KOPT-K1 (cell line): ENCODE measurements around the gene CNTN5.

Experiments
- H3K27ac ChIP-seq: fragments of 200-600 bp; sonication (generic); 2 replicates; pipeline ENCODE4 v1.5.1; 2016; ENCODE audit warnings: antibody characterized with exemption, mild to moderate bottlenecking, low read depth, low read length; ENCODE audit not compliant: poor library complexity, severe bottlenecking
- H3K36me3 ChIP-seq: fragments of 200-600 bp; sonication (generic); 2 replicates; pipeline ENCODE4 v1.5.1; 2017; ENCODE audit warnings: antibody characterized with exemption, mild to moderate bottlenecking, low read length, moderate library complexity; ENCODE audit not compliant: insufficient read depth
- H3K9me3 ChIP-seq: fragments of 200-600 bp; sonication (generic); 2 replicates; pipeline ENCODE4 v1.5.1; 2017; ENCODE audit warnings: antibody characterized with exemption, low read length, mild to moderate bottlenecking; ENCODE audit not compliant: insufficient read depth, poor library complexity, severe bottlenecking

CNTN5 gene

GRCh38 chr11:100004541-100004940, 983.8 kb downstream of the CNTN5 start:
- H3K36me3 ChIP-seq, result no peaks in the 10 kb centered on the region
- H3K9me3 ChIP-seq, result no peaks in the 10 kb centered on the region
- no peak overlapping the region for H3K27ac ChIP-seq

GRCh38 chr11:100008417-100008816, 987.7 kb downstream of the CNTN5 start:
- no peaks in the 10 kb centered on the region for H3K9me3 ChIP-seq
- H3K36me3 ChIP-seq, result no peaks in the 10 kb centered on the region
- H3K27ac ChIP-seq, result no peak overlapping the region

DNA sequence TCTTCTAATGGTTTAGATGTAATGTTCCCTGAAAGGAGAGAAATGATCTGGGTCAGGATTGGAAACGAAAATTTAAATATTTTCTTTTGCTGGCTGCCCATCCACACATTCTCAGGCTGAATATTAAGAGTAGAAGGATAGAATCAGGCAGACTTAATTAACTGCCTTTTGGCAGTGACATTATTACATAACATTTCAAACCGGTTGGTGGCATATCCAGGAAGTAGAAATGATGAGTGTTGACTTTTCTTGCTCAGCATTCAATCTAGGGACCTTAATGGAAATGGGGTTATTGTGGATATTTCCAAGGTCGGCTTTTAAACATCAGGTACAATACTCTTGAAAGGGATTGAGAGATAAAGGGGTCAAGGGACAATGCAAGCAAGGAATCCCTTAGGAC, 989.0 kb downstream of the CNTN5 start:
- Histone ChIP-seq H3K9me3 (no peaks in the 10 kb centered on the region), H3K27ac (no peak overlapping the region), H3K36me3 (no peaks in the 10 kb centered on the region)

- Histone ChIP-seq H3K9me3 (no peaks in the 10 kb centered on the region), H3K27ac (no peak overlapping the region), H3K36me3 (no peaks in the 10 kb centered on the region)
Measured at GRCh38 chr11:100010393-100010792, 989.6 kb downstream of the CNTN5 start.

DNA sequence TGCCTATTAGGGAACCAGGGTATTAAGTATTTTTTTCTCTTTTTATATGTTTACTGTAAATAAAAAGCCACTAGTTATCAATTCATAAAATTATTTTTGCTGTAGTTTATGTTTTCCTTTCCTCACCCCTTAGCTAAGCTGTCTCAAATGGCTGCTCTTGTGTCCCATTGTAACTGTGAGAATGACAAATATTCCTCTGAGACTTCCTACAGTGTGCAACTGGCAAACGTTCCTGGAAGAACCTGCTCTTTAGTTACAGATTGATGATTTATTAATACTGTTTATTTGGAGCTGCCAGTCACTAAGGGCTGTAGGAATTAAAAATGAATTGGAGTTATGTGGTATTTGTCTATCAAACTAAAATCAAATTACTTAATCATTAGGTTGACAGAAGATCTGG, 990.9 kb downstream of the CNTN5 start:
- Histone ChIP-seq H3K36me3 (no peaks in the 10 kb centered on the region), H3K27ac (no peak overlapping the region), H3K9me3 (no peaks in the 10 kb centered on the region)

DNA sequence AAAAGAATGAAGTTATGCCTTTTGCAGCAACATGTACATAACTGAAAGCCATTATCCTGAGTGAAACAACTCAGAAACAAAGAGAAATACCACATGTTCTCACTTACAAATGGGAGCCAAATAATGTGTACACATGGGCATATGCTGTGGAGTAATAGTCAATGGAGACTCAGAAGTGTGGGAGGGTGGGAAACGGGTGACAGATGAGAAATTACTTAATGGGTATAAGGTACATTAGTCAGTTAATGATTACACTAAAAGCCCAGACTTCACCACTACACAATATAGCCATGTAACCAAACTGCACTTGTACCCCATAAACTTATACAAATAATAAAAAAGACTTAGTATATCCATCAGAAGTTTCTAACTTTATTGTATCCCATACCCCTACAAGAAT, 992.3 kb downstream of the CNTN5 start:
- H3K36me3 ChIP-seq, result no peaks in the 10 kb centered on the region
- no peak overlapping the region for H3K27ac ChIP-seq
- H3K9me3 ChIP-seq, result no peaks in the 10 kb centered on the region

GRCh38 chr11:100031973-100032372, 1011.2 kb downstream of the CNTN5 start:
- Histone ChIP-seq H3K9me3 (no peaks in the 10 kb centered on the region), H3K36me3 (no peaks in the 10 kb centered on the region), H3K27ac (no peak overlapping the region)

GRCh38 chr11:100061006-100061405, 1040.3 kb downstream of the CNTN5 start:
- no peak overlapping the region for H3K27ac ChIP-seq
- no peaks in the 10 kb centered on the region for H3K9me3 ChIP-seq

GRCh38 chr11:100066399-100066798, 1045.7 kb downstream of the CNTN5 start:
- Histone ChIP-seq H3K36me3 (no peaks in the 10 kb centered on the region), H3K9me3 (no peaks in the 10 kb centered on the region), H3K27ac (no peak overlapping the region)

More at GRCh38 chr11:100061006-100061405, 1040.3 kb downstream of the CNTN5 start:
- no peaks in the 10 kb centered on the region for H3K36me3 ChIP-seq

DNA sequence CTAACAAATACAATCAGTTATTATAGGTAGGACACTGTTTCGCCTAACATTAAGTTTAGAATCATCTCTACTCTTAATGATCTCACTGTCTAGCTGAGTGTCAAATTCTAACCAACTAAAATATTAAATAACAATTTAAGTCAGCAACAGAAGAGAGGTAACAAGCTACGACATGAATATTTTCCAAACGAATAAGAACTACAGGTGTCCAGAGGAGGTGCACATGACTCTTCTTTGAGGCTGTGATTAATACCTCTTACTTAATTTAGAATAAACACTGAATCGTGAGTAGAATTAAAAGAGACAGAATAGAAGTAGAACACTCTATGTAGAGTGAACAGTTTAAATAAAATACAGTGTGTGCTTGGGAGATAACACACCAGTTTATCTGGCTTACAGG, 1047.4 kb downstream of the CNTN5 start:
- Histone ChIP-seq H3K27ac (no peak overlapping the region), H3K36me3 (no peaks in the 10 kb centered on the region), H3K9me3 (no peaks in the 10 kb centered on the region)

- H3K9me3 ChIP-seq, result no peaks in the 10 kb centered on the region
- no peak overlapping the region for H3K27ac ChIP-seq
- H3K36me3 ChIP-seq, result no peaks in the 10 kb centered on the region
Measured at GRCh38 chr11:100072131-100072530, 1051.4 kb downstream of the CNTN5 start.

DNA sequence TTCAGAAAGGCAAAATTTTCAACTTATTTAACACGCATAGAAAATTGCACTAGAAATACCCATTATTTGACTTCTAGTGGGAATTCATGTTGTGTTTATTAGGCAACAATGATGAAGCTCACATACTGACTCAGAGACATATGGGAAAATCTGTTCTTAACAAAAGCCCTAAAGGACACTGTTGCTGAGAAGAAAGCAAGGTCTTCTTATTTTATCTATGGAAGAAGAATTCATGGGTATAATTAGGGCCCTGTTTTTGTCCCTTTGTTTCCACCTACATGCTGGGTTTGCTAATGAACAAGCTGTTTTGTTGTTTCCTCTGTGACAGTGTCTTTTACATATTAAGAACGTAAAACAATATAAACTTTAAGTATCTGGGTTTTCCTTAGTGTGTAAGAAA, 1059.6 kb downstream of the CNTN5 start:
- Histone ChIP-seq H3K27ac (no peak overlapping the region), H3K36me3 (no peaks in the 10 kb centered on the region), H3K9me3 (no peaks in the 10 kb centered on the region)

GRCh38 chr11:100080821-100081220, 1060.1 kb downstream of the CNTN5 start:
- Histone ChIP-seq H3K9me3 (no peaks in the 10 kb centered on the region), H3K36me3 (no peaks in the 10 kb centered on the region), H3K27ac (no peak overlapping the region)

DNA sequence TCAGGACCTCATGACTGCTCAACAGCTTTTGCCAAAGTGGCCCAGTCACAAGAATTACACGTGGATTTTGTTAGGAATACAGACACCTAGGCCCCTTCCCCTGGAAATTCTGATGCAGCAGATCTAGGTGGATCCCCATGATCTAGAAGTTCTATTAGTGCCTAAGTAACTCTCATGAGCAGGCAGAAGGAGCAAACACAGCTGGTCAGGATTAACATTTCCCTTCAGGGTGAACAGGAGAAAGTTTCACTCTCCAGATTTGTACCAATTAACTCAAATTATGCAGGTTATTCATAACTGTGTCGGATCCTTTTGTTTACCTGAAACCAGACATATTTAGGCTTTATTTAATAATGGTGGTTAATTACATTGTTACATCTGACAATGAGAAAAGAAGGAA, 1072.9 kb downstream of the CNTN5 start:
- Histone ChIP-seq H3K9me3 (no peaks in the 10 kb centered on the region), H3K36me3 (no peaks in the 10 kb centered on the region), H3K27ac (no peak overlapping the region)

DNA sequence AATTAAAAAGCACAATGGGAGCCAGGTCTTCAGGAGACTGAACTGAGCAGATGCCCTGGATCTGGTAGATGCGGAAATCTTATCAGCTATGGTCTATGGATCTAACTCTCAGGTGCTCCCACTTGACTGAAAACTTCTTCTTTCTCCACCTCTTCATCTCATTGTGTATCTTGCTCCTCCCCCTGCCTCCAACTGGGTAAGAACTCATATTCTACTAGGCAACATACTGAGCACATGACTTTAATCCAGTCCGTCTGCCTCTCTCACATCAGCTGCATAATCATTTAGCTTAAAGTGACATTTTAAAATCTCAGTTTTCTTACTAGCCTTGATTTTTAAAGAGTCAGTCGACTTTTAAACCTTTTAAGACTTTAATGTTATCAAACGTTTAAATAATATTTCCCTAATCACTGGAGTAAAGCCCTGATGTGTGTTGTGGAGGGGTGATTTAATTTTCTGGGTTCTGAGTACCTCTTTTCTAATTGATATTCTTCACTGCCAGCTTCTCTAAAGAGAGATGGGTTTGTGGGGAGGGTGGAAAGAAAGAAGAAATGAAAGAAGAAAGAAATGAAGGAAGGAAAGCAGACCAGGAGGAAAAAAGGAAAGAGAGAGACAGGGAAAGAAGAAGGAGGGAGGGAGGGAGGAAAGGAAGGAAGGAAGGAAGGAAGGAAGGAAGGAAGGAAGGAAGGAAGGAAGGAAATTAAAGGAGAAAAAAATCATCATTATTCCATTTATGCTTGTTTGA, 1073.5 kb downstream of the CNTN5 start:
- no peak overlapping the region for H3K27ac ChIP-seq

DNA sequence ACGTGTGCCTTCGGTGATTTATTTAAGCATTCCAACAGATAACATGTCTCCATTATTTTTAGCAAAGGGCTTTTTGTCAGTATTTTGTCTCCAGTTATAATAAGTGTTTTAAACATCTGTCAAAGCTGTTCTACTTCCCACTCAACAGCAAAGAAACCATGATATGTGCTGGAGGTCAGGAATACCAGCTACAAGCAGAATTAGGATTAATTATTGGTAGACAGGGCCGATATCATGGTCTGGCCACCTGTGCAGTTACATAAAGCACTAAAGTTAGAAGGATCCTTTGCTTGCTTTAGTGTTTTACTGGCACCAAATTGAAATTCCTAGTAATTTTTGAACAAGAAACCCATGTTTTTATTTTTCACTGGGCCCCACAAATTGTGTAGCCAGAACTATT, 1075.1 kb downstream of the CNTN5 start:
- H3K9me3 ChIP-seq, result no peaks in the 10 kb centered on the region
- no peak overlapping the region for H3K27ac ChIP-seq
- no peaks in the 10 kb centered on the region for H3K36me3 ChIP-seq

More for the DNA sequence above, 1073.5 kb downstream of the CNTN5 start:
- no peaks in the 10 kb centered on the region for H3K36me3 ChIP-seq
- no peaks in the 10 kb centered on the region for H3K9me3 ChIP-seq
